ENCODE data around the gene KICS2. TPM values are rescaled to one million over a fixed set of nuclear protein-coding genes. Genes with fewer than 3 reads are reported as not detected.
"Not testable (repeated sequence)": the region's sequence is repeated elsewhere in the genome, so short reads cannot be mapped to it uniquely, and the experiment has no call there.

KICS2 gene
- total RNA-seq, 1 donor from 2014 or later = 5.2 TPM

DNA sequence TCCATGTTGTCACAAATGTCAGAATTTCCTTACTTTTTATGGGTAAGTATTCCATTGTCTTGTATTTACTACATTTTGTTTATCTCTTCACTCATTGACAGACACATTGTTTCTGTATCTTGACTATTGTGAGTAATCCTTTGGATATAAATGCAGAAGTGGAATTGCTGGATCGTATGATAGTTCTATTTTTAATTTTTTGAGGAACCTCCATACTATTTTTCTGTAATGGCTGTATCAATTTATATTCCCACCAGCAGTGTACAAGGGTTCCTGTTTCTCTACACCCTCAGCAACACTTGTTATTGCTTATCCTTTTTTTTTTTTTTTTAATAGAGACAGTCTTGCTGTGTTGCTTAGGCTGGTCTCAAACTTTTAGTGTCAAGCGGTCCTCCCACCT, 3.5 kb upstream of the KICS2 start:
- Histone ChIP-seq H3K36me3 (ENCODE audit: control insufficient read depth, insufficient read depth, low read length) (no peaks in the 10 kb centered on the region), H3K4me3 (ENCODE audit: low read depth, low read length) (no peak overlapping the region), H3K27me3 (ENCODE audit: control insufficient read depth, insufficient read depth, low read length) (no peaks in the 10 kb centered on the region)
- TF ChIP-seq, protein P1, sequence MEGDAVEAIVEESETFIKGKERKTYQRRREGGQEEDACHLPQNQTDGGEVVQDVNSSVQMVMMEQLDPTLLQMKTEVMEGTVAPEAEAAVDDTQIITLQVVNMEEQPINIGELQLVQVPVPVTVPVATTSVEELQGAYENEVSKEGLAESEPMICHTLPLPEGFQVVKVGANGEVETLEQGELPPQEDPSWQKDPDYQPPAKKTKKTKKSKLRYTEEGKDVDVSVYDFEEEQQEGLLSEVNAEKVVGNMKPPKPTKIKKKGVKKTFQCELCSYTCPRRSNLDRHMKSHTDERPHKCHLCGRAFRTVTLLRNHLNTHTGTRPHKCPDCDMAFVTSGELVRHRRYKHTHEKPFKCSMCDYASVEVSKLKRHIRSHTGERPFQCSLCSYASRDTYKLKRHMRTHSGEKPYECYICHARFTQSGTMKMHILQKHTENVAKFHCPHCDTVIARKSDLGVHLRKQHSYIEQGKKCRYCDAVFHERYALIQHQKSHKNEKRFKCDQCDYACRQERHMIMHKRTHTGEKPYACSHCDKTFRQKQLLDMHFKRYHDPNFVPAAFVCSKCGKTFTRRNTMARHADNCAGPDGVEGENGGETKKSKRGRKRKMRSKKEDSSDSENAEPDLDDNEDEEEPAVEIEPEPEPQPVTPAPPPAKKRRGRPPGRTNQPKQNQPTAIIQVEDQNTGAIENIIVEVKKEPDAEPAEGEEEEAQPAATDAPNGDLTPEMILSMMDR (IDR thresholded peaks at IDR 0.05; ENCODE audit: insufficient read depth, low read length, poor library complexity, severe bottlenecking) = no peak
- DNase-seq (ENCODE audit: low read depth) = no peak

DNA sequence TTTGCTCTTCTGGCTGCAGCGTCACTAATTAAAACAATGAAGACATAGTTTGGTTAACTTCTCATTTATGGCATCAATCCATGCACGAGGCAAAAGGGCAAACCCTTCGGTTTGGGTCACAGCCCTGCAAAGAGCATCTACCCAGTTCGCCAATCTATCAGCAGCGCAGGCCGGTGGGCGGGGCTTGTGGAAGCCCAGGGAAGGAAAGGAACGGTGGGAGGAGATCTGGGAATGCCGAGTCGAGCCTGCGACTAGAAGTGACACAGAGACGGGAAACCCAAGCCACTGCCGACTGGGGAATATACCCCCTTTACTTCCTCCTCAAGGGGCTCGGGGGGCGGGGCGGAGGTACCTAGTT, 466 bp downstream of the KICS2 start:
- TF ChIP-seq, protein P1 (IDR thresholded peaks at IDR 0.05; ENCODE audit: insufficient read depth, low read length, poor library complexity, severe bottlenecking) = no peak
- H3K4me3 ChIP-seq (ENCODE audit: low read depth, low read length) = peak overlapping the region; percentile 75
- DNase-seq (ENCODE audit: low read depth) = peak; percentile 43

DNA sequence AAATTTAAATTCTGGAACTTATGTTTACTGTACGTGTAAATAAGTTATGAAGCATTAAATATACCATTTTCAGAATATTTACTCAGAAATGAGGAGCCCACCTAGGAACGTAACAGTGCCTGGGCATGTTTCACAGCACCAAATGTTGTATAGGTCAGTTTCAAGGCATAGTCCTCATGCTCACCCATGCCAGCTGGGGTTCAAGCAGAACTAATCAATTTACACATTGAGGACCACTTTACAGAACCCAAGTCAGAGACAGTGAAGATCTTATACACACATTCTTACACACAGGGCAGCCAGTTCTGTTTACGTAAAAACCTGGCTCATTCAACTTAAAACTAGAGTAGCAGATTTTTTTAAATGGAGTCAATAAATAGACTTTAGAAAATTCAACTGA, 2.0 kb downstream of the KICS2 start:
- no peak for DNase-seq (ENCODE audit: low read depth)
- Histone ChIP-seq H3K36me3 (ENCODE audit: control insufficient read depth, insufficient read depth, low read length) (no peaks in the 10 kb centered on the region), H3K27me3 (ENCODE audit: control insufficient read depth, insufficient read depth, low read length) (no peaks in the 10 kb centered on the region), H3K4me3 (ENCODE audit: low read depth, low read length) (no peak overlapping the region)
- TF ChIP-seq, protein P1 (IDR thresholded peaks at IDR 0.05; ENCODE audit: insufficient read depth, low read length, poor library complexity, severe bottlenecking) = no peak

More for the DNA sequence above, 466 bp downstream of the KICS2 start:
- no peaks in the 10 kb centered on the region for H3K27me3 ChIP-seq (ENCODE audit: control insufficient read depth, insufficient read depth, low read length)
- H3K36me3 ChIP-seq (ENCODE audit: control insufficient read depth, insufficient read depth, low read length) = no peaks in the 10 kb centered on the region

DNA sequence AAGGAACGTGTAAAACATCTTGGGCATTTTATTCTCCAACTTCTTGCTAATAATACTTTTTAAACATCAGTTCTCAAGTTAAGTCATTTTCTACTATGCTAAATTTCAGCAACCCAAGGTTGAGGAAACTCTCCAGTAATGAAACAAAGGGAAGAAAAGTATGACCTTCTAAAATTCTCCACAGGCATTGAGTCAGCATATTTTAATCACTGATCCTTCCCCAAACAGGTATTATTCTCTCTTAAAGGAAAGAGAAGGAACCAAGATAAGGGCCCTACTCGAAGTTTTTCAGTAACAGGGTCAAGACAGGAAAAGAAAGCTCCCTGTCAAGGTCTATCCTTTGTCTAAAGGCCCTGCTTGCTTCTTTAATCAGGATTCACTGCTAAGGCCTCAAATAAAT, 3.0 kb downstream of the KICS2 start:
- TF ChIP-seq, protein P1 (IDR thresholded peaks at IDR 0.05; ENCODE audit: insufficient read depth, low read length, poor library complexity, severe bottlenecking) = no peak

DNA sequence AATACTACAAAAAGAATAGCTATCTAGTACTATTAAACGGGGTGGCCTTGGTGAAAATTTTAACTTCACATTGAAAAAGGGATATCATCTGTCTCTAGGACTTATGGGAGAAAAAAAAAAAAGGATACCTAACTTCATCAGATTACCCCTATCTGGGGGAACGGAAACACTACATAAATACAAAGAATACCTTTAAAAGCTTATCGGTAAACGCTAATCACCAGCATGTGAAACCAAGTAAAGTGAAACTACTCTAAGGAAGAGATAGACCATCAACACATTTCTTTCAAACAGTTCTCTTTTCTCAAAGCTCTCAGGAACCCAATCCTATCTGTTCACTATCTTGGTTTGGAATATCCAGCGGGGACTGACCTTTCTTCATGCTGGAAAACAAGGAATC, 3.5 kb downstream of the KICS2 start:
- Histone ChIP-seq H3K4me3 (ENCODE audit: low read depth, low read length) (no peak overlapping the region), H3K27me3 (ENCODE audit: control insufficient read depth, insufficient read depth, low read length) (no peaks in the 10 kb centered on the region), H3K36me3 (ENCODE audit: control insufficient read depth, insufficient read depth, low read length) (no peaks in the 10 kb centered on the region)
- TF ChIP-seq, protein P1 (IDR thresholded peaks at IDR 0.05; ENCODE audit: insufficient read depth, low read length, poor library complexity, severe bottlenecking) = no peak
- no peak for DNase-seq (ENCODE audit: low read depth)

More for the DNA sequence above, 3.0 kb downstream of the KICS2 start:
- no peak for DNase-seq (ENCODE audit: low read depth)
- Histone ChIP-seq H3K27me3 (ENCODE audit: control insufficient read depth, insufficient read depth, low read length) (no peaks in the 10 kb centered on the region), H3K4me3 (ENCODE audit: low read depth, low read length) (no peak overlapping the region), H3K36me3 (ENCODE audit: control insufficient read depth, insufficient read depth, low read length) (no peaks in the 10 kb centered on the region)

DNA sequence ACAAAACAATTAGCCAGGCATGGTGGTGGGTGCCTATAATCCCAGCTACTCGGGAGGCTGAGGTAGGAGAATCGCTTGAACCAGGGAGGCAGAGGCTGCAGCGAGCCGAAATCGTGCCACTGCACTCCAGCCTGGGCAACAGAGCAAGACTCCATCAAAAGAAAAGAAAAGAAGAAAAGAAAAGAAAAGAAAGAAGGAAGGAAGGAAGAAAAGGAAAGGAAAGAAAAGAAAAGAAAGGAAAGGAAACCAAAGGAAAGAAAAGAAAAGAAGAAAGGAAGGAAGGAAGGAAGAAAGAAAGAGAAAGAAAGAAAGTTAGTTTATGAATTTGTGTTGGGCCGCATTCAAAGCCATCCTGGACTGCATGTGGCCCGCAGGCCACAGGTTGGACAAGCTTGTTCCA, 4.5 kb downstream of the KICS2 start:
- not testable (repeated sequence) for DNase-seq (ENCODE audit: low read depth); H3K36me3 ChIP-seq (ENCODE audit: control insufficient read depth, insufficient read depth, low read length); H3K27me3 ChIP-seq (ENCODE audit: control insufficient read depth, insufficient read depth, low read length); H3K4me3 ChIP-seq (ENCODE audit: low read depth, low read length)

Measured in kidney epithelial cell (primary cell).